ENCODE data around the gene ARMC2.

- TF ChIP-seq POLR2A (IDR thresholded peaks at IDR 0.05; ENCODE audit: low read length): no peak
- TF ChIP-seq CTCF (IDR thresholded peaks at IDR 0.05): no peak
- no peak for TF ChIP-seq TP53 (CRISPR knock-in tag; IDR thresholded peaks at IDR 0.05)
Measured at GRCh38 chr6:109000289-109000688, 152.1 kb downstream of the ARMC2 start.
